Lower leg skin (tissue), 4 donors: Measurements from ENCODE around the gene TPRN. TPM values are rescaled to one million over a fixed set of nuclear protein-coding genes. Genes with fewer than 3 reads are reported as not detected.

Source experiments
- DNase-seq, 2 donors: peaks; one replicate each; pipeline ENCODE4 v3.0.0-alpha.2; 2019; ENCODE audit warnings: low spot score in 2 of 2
- H3K4me3 ChIP-seq: fragments of 200-600 bp; sonication (generic); 2 replicates; pipeline ENCODE4 v1.5.1; 2017; ENCODE audit warnings: mild to moderate bottlenecking, low read depth; ENCODE audit not compliant: poor library complexity, severe bottlenecking
- POLR2A ChIP-seq, 2 donors: fragments of 450-650 bp; IDR thresholded peaks; one replicate each; pipeline ENCODE4 v1.6.1; 2016 to 2017; ENCODE audit warnings: antibody characterized with exemption in 2 of 2, mild to moderate bottlenecking in 1 of 2, moderate library complexity in 1 of 2
- WGBS, 2 donors: methylation state at CpG; one replicate each; pipeline ENCODE4 v1.1.5; 2018; 5-methylcytosine and 5-hydroxymethylcytosine counted together
- intact Hi-C: fragments of 100-400 bp; cut with DNase I; formaldehyde crosslinking; loops from one replicate; pipeline ENCODE4 v1.15.0; 2023; ENCODE audit warnings: low total_unique reads
- total RNA-seq, 4 donors: library from RNA; depleted of rRNA; stranded (reverse); fragments of >200 nt; gene quantifications; one replicate each; pipeline ENCODE4 v1.1.0, GENCODE V29; 2016
- TF ChIP-seq, protein P1 (sequence below), 3 donors: fragments of 450-650 bp; IDR thresholded peaks; one replicate each; pipeline ENCODE4 v1.5.1; 2016; ENCODE audit warnings: antibody characterized with exemption in 3 of 3, mild to moderate bottlenecking in 3 of 3, moderate library complexity in 2 of 3

Gene TPRN
- total RNA-seq, 4 donors from 2014 or later = 27.6 to 34.2 (median 29.1) TPM

DNA sequence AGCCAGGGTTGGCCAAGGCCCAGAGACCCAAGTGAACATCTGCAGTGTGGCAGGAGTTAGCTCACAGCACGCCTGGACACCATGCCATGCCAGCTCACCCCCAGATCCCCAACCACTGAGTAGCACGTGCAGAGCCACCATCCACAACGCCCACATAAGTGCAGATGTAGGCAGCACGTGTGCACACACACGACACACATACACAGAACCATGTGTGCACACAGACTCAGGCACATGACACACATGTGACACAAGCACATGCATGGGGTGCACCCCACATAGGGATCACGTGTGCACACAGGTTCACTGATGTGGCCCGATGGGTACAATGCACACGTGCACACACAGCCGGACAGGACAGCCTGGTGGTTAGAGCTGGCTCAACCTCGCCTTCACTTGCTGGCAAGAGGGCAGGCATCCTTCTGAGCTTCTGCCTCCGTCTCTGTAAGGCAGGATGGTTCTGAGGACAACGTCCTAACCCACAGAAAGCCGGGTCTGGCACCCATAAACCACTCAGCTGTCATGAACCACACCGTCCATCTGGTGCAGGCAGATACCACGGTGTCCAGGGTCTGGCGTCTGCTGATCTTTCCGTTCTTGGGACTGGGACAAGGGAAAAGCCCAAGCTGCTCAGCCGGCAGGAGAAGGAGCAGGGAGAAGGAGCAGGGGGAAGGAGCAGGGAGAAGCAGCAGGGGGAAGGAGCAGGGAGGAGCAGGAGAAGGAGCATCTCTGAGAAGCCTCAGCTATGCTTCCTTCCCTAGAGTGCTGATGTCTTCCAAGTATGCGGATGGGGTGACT, 42.7 kb downstream of the TPRN start:
- DNase-seq = no peak
- WGBS, 2 donors = 44 to 48% methylated on average over 15 to 19 of the region's 19 CpGs
- H3K4me3 ChIP-seq = no peak overlapping the region
- intact Hi-C loops = no loop called here
- no peak for TF ChIP-seq POLR2A (IDR thresholded peaks at IDR 0.05)
- TF ChIP-seq, protein P1, sequence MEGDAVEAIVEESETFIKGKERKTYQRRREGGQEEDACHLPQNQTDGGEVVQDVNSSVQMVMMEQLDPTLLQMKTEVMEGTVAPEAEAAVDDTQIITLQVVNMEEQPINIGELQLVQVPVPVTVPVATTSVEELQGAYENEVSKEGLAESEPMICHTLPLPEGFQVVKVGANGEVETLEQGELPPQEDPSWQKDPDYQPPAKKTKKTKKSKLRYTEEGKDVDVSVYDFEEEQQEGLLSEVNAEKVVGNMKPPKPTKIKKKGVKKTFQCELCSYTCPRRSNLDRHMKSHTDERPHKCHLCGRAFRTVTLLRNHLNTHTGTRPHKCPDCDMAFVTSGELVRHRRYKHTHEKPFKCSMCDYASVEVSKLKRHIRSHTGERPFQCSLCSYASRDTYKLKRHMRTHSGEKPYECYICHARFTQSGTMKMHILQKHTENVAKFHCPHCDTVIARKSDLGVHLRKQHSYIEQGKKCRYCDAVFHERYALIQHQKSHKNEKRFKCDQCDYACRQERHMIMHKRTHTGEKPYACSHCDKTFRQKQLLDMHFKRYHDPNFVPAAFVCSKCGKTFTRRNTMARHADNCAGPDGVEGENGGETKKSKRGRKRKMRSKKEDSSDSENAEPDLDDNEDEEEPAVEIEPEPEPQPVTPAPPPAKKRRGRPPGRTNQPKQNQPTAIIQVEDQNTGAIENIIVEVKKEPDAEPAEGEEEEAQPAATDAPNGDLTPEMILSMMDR (IDR thresholded peaks at IDR 0.05) = no peak

DNA sequence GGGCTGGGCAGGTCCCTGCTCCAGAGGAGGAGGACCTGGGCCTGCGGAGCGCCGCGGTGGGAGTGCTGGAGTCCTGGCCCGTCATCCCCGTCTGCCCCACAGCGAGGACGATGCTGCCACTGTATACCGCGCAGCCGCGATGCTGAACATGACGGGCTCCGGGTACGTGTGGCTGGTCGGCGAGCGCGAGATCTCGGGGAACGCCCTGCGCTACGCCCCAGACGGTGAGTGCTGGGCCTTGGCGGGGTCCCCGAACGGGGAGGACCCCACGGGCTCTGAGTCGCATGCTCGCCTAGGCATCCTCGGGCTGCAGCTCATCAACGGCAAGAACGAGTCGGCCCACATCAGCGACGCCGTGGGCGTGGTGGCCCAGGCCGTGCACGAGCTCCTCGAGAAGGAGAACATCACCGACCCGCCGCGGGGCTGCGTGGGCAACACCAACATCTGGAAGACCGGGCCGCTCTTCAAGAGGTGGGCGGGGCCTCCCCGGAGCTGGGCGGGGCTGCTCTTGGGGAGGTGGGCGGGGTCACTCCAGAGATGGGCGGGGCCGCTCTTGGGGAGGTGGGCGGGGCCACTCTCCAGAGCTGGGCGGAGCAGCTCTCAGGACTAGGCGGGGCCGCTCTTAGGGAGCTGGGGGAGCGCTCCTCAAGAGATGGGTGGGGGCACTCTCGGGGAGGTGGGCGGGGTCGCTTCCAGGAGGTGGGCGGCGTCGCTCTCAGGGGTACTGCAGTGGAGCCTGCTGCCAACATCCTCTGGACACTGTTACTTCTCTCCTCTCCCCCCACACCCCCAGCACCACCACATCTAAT, 43.8 kb downstream of the TPRN start:
- TF ChIP-seq, protein P1 (IDR thresholded peaks at IDR 0.05) = no peak
- TF ChIP-seq POLR2A (IDR thresholded peaks at IDR 0.05) = no peak
- intact Hi-C loops = no loop called here
- 2 to 13% methylated on average over 22 to 47 of the region's 65 CpGs for WGBS, 2 donors
- no peak for DNase-seq
- H3K4me3 ChIP-seq = no peak overlapping the region

DNA sequence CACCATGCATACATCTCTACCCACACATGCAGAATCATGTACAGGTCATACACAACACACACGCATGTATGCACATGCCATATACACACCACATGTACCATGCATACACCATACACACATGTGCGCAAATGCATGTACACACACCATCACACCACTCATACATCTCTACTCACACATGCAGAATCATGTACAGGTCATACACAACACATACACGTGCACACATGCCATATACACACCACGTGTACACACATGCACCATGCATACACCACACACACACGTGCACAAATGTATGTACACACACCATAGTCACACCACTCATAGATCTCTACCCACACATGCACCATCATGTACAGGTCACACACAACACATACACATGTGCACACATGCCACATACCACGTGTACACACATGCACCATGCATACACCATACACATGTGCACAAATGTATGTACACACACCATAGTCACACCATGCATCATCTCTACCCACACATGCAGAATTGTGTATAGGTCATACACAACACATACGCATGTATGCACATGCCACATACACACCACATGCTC, 47.6 kb downstream of the TPRN start:
- intact Hi-C loops = no loop called here
- 90 to 92% methylated on average over 7 of the region's 7 CpGs for WGBS, 2 donors

DNA sequence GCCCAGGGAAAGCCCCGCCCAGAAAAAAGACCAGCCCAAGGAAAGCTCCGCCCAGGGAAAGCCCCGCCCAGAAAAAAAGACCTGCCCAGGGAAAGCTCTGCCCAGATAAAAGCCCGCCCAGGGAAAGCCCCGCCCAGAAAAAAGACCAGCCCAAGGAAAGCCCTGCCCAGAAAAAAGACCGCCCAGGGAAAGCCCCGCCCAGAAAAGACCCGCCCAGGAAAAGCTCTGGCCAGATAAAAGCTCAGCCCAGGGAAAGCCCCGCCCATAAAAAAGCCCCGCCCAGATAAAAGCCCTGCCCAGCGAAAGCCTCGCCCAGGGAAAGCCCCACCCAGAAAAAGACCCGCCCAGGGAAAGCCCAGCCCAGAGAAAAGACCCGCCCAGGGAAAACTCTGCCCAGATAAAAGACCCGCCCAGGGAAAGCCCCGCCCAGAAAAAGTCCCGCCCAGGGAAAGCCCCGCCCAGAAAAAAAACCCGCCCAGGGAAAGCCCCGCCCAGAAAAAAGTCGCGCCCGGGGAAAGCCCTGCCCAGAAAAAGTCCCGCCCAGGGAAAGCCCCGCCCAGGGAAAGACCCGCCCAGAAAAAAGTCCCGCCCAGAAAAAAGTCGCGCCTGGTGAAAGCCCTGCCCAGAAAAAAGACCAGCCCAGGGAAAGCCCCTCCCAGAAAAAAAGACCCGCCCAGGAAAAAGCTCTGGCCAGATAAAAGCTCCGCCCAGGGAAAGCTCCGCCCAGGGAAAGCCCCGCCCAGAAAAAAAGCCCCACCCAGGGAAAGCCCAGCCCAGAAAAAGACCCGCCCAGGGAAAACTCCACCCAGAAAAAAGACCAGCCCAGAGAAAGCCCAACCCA, 49.7 kb downstream of the TPRN start:
- intact Hi-C loops = no loop called here
- WGBS, 2 donors = 22 to 35% methylated on average over 34 of the region's 34 CpGs
- TF ChIP-seq, protein P1 (IDR thresholded peaks at IDR 0.05) = no peak
- no peak for TF ChIP-seq POLR2A (IDR thresholded peaks at IDR 0.05)
- no peak for DNase-seq
- no peak overlapping the region for H3K4me3 ChIP-seq

More for the DNA sequence above, 47.6 kb downstream of the TPRN start:
- no peak overlapping the region for H3K4me3 ChIP-seq
- DNase-seq = no peak
- TF ChIP-seq, protein P1 (IDR thresholded peaks at IDR 0.05) = no peak

DNA sequence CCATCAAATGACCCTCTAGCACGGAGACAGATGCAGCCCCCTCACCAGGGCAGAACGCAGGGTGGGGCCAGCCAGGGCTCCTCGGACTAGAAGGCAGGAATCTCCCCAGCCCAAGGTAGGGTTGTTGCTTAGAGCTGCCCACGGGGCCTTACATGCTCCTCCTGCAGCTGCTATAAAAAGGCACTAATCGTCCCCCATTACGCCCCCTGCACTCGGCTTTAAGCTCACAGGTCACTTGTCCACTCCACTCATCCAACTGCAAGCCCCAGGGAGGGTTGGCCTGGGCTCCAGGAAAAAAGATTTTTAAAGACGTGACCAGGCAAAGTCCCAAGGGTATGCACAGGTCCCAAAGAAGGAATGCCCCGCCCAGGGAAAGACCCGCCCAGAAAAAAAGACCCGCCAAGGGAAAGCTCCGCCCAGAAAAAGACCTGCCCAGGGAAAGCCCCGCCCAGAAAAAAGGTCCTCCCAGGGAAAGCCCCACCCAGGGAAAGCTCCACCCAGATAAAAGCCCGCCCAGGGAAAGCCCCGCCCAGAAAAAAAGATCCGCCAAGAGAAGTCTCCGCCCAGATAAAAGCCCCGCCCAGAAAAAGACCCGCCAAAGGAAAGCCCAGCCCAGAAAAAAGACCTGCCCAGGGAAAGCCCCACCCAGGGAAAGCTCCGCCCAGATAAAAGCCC, 50.5 kb downstream of the TPRN start:
- 38 to 54% methylated on average over 19 to 20 of the region's 20 CpGs for WGBS, 2 donors
- no peak for DNase-seq
- no peak for TF ChIP-seq POLR2A (IDR thresholded peaks at IDR 0.05)
- TF ChIP-seq, protein P1 (IDR thresholded peaks at IDR 0.05) = no peak

More for the DNA sequence above, 50.5 kb downstream of the TPRN start:
- no peak overlapping the region for H3K4me3 ChIP-seq
- intact Hi-C loops = no loop called here
